Measurements from ENCODE around the gene AP1M1.

AP1M1 gene

DNA sequence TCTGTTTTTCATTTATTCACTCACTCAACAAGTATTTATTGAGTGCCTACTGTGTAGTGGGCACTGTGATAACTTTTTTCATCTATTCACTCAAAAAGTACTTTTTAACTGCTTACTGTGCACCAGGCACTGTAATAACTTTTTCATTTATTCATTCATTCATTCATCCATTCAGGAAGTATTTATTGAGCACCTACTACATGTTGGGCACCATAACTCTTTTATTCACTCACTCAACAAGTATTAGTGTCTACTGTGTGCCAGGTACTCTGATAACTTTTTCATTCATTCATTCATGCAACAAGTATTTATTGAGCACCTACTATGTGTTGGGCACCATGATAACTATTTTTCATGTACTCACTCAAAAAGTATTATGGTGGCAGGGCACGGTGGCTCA lies 31.3 kb upstream of the AP1M1 start:
- no peaks in the 10 kb centered on the region for H3F3A ChIP-seq (ENCODE audit: insufficient read depth)
- TF ChIP-seq EZH2phosphoT487 (conservative IDR thresholded peaks at IDR 0.05; ENCODE audit: low read length) = no peak
- TF ChIP-seq, protein P1, sequence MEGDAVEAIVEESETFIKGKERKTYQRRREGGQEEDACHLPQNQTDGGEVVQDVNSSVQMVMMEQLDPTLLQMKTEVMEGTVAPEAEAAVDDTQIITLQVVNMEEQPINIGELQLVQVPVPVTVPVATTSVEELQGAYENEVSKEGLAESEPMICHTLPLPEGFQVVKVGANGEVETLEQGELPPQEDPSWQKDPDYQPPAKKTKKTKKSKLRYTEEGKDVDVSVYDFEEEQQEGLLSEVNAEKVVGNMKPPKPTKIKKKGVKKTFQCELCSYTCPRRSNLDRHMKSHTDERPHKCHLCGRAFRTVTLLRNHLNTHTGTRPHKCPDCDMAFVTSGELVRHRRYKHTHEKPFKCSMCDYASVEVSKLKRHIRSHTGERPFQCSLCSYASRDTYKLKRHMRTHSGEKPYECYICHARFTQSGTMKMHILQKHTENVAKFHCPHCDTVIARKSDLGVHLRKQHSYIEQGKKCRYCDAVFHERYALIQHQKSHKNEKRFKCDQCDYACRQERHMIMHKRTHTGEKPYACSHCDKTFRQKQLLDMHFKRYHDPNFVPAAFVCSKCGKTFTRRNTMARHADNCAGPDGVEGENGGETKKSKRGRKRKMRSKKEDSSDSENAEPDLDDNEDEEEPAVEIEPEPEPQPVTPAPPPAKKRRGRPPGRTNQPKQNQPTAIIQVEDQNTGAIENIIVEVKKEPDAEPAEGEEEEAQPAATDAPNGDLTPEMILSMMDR (IDR thresholded peaks at IDR 0.05; ENCODE audit: insufficient read depth, low read length, poor library complexity, severe bottlenecking) = no peak
- H3K79me2 ChIP-seq (ENCODE audit: insufficient read depth, low read length) = no peaks in the 10 kb centered on the region
- no peak overlapping the region for H3K27ac ChIP-seq (ENCODE audit: low read depth, low read length)
- no peaks in the 10 kb centered on the region for H3K27me3 ChIP-seq (ENCODE audit: low read length)
- H3K9me2 ChIP-seq (replicated peaks; ENCODE audit: insufficient read depth, low read length) = no peaks in the 10 kb centered on the region
- H3K9me3 ChIP-seq (ENCODE audit: insufficient read depth, low read length) = no peaks in the 10 kb centered on the region
- H3K4me2 ChIP-seq (ENCODE audit: low read depth, low read length, poor library complexity, severe bottlenecking) = no peak overlapping the region
- no peaks in the 10 kb centered on the region for H4K20me1 ChIP-seq (ENCODE audit: low read depth, low read length)
- no peaks in the 10 kb centered on the region for H3K36me3 ChIP-seq (ENCODE audit: low read length)
- no peak overlapping the region for H3K4me3 ChIP-seq (ENCODE audit: insufficient read depth, low read length, poor library complexity, severe bottlenecking)
- H3K9ac ChIP-seq (ENCODE audit: low read length) = no peak overlapping the region
- H2AFZ ChIP-seq (ENCODE audit: low read depth, low read length, severe bottlenecking) = no peak overlapping the region

DNA sequence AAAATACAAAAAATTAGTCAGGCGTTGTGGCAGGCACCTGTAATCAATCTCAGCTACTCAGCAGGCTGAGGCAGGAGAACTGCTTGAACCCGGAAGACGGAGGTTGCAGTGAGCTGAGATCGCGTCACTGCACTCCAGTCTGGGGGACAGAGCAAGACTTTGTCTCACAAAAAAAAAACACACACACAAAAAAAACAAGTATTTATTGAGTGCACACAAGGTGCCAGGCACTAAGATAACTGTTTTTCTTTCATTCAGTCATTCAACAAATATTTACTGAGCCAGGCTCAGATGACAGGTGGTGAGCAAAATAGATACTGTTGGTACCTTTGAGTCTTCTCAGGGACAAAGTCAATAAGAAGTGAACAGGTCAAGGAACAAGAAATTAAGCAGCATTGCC lies 30.7 kb upstream of the AP1M1 start:
- Histone ChIP-seq H3K36me3 (ENCODE audit: low read length) (no peaks in the 10 kb centered on the region), H3K9me3 (ENCODE audit: insufficient read depth, low read length) (no peaks in the 10 kb centered on the region), H3K9ac (ENCODE audit: low read length) (no peak overlapping the region), H3K4me3 (ENCODE audit: insufficient read depth, low read length, poor library complexity, severe bottlenecking) (no peak overlapping the region), H3K27me3 (ENCODE audit: low read length) (no peaks in the 10 kb centered on the region), H2AFZ (ENCODE audit: low read depth, low read length, severe bottlenecking) (no peak overlapping the region), H3K4me2 (ENCODE audit: low read depth, low read length, poor library complexity, severe bottlenecking) (no peak overlapping the region), H3K27ac (ENCODE audit: low read depth, low read length) (no peak overlapping the region), H3K9me2 (replicated peaks; ENCODE audit: insufficient read depth, low read length) (no peaks in the 10 kb centered on the region), H4K20me1 (ENCODE audit: low read depth, low read length) (no peaks in the 10 kb centered on the region), H3F3A (ENCODE audit: insufficient read depth) (no peaks in the 10 kb centered on the region), H3K79me2 (ENCODE audit: insufficient read depth, low read length) (no peaks in the 10 kb centered on the region)
- TF ChIP-seq, protein P1 (IDR thresholded peaks at IDR 0.05; ENCODE audit: insufficient read depth, low read length, poor library complexity, severe bottlenecking) = no peak
- TF ChIP-seq EZH2phosphoT487 (conservative IDR thresholded peaks at IDR 0.05; ENCODE audit: low read length) = no peak

DNA sequence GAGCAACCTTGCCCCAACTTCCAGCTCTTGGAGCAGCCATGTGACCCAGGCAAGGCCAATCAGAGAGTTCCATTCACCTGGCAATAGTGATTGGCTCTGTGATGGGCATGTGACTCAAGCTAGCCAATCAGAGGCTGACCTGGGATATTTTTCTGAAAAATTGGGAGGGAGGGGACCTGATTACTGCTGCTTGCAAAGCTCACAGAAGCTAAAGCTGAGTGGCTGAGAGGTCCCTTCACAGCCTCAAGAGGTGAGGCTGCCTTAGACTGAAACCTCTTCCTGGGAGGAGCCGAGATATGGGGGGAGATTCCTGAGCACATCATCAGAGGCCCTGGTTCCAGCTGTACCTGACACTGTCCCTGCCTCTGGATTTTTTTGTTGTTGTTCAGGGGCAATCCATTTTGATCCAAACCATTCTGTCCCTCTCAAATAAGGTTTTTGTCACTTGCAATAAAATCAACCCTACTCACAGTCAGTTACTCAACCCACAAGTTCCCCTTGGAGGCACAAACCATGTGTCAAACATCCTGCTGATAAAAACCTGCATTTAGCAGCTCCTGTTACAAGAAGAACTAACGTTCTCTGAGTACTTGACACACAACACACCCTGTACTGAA lies 29.1 kb upstream of the AP1M1 start:
- H3K9me3 ChIP-seq (ENCODE audit: insufficient read depth, low read length) = no peaks in the 10 kb centered on the region
- no peak overlapping the region for H3K9ac ChIP-seq (ENCODE audit: low read length)
- TF ChIP-seq EZH2phosphoT487 (conservative IDR thresholded peaks at IDR 0.05; ENCODE audit: low read length) = no peak
- TF ChIP-seq, protein P1 (IDR thresholded peaks at IDR 0.05; ENCODE audit: insufficient read depth, low read length, poor library complexity, severe bottlenecking) = no peak
- no peaks in the 10 kb centered on the region for H3K36me3 ChIP-seq (ENCODE audit: low read length)
- no peaks in the 10 kb centered on the region for H4K20me1 ChIP-seq (ENCODE audit: low read depth, low read length)
- no peaks in the 10 kb centered on the region for H3K27me3 ChIP-seq (ENCODE audit: low read length)
- H3K27ac ChIP-seq (ENCODE audit: low read depth, low read length) = no peak overlapping the region
- no peaks in the 10 kb centered on the region for H3K79me2 ChIP-seq (ENCODE audit: insufficient read depth, low read length)
- no peak overlapping the region for H3K4me2 ChIP-seq (ENCODE audit: low read depth, low read length, poor library complexity, severe bottlenecking)
- H3F3A ChIP-seq (ENCODE audit: insufficient read depth) = no peaks in the 10 kb centered on the region
- H3K4me3 ChIP-seq (ENCODE audit: insufficient read depth, low read length, poor library complexity, severe bottlenecking) = no peak overlapping the region
- H2AFZ ChIP-seq (ENCODE audit: low read depth, low read length, severe bottlenecking) = no peak overlapping the region
- no peaks in the 10 kb centered on the region for H3K9me2 ChIP-seq (replicated peaks; ENCODE audit: insufficient read depth, low read length)

Measured in SU-DHL-6 (cell line).